Liver (tissue), 3 donors: ENCODE results near the gene NBPF4.
"Not testable (repeated sequence)": the region's sequence is repeated elsewhere in the genome, so short reads cannot be mapped to it uniquely, and the experiment has no call there.

Experiments used
- FOXA1 ChIP-seq: IDR thresholded peaks from 2 replicates; pipeline ENCODE4 v1.6.1; 2016; ENCODE audit warnings: antibody characterized with exemption
- FOXA2 ChIP-seq: IDR thresholded peaks from 2 replicates; pipeline ENCODE4 v1.6.1; 2016; ENCODE audit warnings: antibody characterized with exemption
- HNF4A ChIP-seq, 2 donors: conservative IDR thresholded peaks; 2 replicates each; pipeline ENCODE4 v1.6.1; 2016; ENCODE audit warnings: antibody characterized with exemption in 2 of 2, mild to moderate bottlenecking in 2 of 2
- RXRA ChIP-seq, 2 donors: IDR thresholded peaks; 2 replicates each; pipeline ENCODE4 v1.6.1; 2017 to 2018; ENCODE audit warnings: antibody characterized with exemption in 2 of 2, mild to moderate bottlenecking in 1 of 2
- SP1 ChIP-seq: IDR thresholded peaks from 2 replicates; pipeline ENCODE4 v1.6.1; 2018; ENCODE audit warnings: antibody characterized with exemption, mild to moderate bottlenecking
- TAF1 ChIP-seq: conservative IDR thresholded peaks from 2 replicates; pipeline ENCODE4 v1.6.1; 2016; ENCODE audit warnings: antibody characterized with exemption, mild to moderate bottlenecking
- TF ChIP-seq, protein P1 (sequence below): fragments of 150-350 bp; IDR thresholded peaks from 2 replicates; pipeline ENCODE4 v1.5.1; 2017; ENCODE audit warnings: improper control_type of control experiment, low read depth, low read length; ENCODE audit not compliant: missing input control
- TF ChIP-seq, protein P2 (sequence below): IDR thresholded peaks from 2 replicates; pipeline ENCODE4 v1.6.1; 2016; ENCODE audit warnings: antibody characterized with exemption
- donor health status: healthy.
- donor health status: healthy.

DNA sequence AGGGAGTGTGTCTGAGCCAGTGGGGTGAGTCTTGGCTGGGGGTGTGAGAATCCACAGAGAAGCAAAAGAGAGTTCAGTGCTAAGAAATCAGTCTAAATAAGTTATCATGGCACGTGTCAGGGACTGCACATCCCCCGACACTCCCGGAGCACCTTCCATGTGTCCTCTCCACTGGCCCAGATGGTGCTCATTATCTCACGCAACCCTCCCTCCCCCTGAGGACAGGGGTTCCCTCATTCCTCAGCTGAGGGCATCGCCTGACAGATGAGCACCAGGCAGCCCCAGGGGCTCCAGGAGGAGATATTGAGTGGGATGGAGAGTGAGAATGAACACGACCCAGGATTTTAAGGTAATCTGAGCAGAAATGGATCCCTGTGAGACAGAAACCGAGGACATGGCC lies 16.1 kb downstream of the NBPF4 start:
- TF ChIP-seq, protein P1, sequence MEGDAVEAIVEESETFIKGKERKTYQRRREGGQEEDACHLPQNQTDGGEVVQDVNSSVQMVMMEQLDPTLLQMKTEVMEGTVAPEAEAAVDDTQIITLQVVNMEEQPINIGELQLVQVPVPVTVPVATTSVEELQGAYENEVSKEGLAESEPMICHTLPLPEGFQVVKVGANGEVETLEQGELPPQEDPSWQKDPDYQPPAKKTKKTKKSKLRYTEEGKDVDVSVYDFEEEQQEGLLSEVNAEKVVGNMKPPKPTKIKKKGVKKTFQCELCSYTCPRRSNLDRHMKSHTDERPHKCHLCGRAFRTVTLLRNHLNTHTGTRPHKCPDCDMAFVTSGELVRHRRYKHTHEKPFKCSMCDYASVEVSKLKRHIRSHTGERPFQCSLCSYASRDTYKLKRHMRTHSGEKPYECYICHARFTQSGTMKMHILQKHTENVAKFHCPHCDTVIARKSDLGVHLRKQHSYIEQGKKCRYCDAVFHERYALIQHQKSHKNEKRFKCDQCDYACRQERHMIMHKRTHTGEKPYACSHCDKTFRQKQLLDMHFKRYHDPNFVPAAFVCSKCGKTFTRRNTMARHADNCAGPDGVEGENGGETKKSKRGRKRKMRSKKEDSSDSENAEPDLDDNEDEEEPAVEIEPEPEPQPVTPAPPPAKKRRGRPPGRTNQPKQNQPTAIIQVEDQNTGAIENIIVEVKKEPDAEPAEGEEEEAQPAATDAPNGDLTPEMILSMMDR, result not testable (repeated sequence)
- TF ChIP-seq, protein P2, sequence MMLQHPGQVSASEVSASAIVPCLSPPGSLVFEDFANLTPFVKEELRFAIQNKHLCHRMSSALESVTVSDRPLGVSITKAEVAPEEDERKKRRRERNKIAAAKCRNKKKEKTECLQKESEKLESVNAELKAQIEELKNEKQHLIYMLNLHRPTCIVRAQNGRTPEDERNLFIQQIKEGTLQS, result not testable (repeated sequence)
- not testable (repeated sequence) for TF ChIP-seq FOXA2; FOXA1; TAF1; HNF4A (conservative IDR thresholded peaks at IDR 0.05); SP1; RXRA (IDR thresholded peaks at IDR 0.05)
